Airway epithelial cell (primary cell): ENCODE results near the gene UBE2D1. TPM values are rescaled to one million over a fixed set of nuclear protein-coding genes. Genes with fewer than 3 reads are reported as not detected.

Experiments
- total RNA-seq: library from RNA; depleted of rRNA; stranded (reverse); fragments of >200 nt; gene quantifications from 2 replicates; pipeline ENCODE4 v1.2.3, GENCODE V29; 2015

The UBE2D1 gene
- 10.0 and 14.8 TPM in 2 replicates for total RNA-seq

DNA sequence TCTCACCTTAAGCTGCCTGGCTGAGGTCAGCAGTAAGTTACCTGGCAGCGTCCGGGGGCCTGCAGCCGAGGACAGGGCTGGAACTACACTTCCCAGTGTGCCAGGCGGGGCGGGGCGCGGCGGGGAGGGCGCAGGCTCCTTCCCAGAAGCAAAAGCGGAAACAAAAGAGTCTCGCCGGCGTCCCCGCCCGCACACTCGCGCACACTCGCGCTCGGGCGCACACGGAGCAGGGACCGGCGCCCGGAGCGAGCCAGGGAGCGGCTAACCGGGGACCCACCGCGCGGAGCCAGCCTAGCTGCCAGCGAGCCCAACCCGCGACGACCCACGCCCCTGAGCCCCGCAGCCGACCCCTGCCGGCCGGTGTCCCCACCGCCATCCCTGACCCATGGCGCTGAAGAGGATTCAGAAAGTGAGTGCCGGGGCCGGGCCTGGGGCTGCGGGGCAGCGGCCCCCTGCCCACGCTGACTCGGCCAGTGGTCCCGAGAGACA, at the start of gene UBE2D1:
UBE2D1 (plus strand) TSS at position 190 of the 489 bp plus-strand sequence; CDS start at position 386, 196 bp downstream.

DNA sequence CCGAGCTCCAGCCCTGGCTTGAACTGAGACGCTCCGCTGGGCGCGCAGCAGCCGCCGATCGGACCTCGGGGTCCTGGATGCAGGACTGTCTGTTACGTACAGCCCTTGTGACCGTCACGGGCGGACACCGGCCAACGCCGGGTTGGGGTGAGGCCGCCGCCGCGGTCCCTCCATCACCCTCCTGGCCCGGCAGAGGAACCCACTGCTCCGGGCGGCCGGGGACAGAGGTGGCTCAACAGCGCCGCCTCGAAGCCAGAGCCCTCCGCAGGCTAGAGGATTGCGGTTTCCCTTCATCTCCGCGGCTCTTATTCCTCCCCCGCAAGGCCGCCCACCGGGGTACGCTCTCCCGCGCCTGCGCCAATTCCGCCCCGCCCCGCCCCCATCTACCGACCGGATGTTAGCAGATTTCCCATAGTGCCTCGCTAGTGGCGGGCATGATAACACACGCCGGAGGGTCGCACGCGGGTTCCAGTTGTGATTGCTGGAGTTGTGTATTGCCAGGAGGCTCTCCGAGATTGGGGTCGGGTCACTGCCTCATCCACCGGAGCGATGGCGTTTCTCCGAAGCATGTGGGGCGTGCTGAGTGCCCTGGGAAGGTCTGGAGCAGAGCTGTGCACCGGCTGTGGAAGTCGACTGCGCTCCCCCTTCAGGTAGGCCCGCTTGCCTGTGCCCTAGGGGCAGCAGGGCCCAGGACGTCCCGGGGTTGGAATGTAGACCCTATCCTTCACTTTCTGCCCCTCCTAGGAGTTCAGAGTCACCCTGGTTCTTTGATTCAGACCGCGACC, 50.4 kb downstream of the UBE2D1 start, which contains the start of gene TFAM:
TFAM (plus strand) TSS at position 412 of the 785 bp plus-strand sequence; CDS start at position 550, 138 bp downstream.

Other genes starting within 250 kb of the UBE2D1 start
- 4.2 and 6.1 TPM in 2 replicates for gene IPMK, start 67.1 kb upstream of the UBE2D1 start, total RNA-seq
- gene CISD1, start 65.8 kb upstream of the UBE2D1 start, total RNA-seq = 18.0 and 38.9 TPM in 2 replicates
- gene TFAM, start 50.4 kb downstream of the UBE2D1 start, total RNA-seq = 20.0 and 25.1 TPM in 2 replicates
- 4.7 and 5.1 TPM in 2 replicates for gene BICC1, start 177.9 kb downstream of the UBE2D1 start, total RNA-seq